Upper lobe of left lung (tissue), 4 donors: Measurements from ENCODE around the gene SYNE2.

Source experiments
- EP300 ChIP-seq, 4 donors: sonication (generic); formaldehyde crosslinking; IDR thresholded peaks; one replicate each; pipeline ENCODE4 v1.5.1; 2017; ENCODE audit warnings: antibody characterized with exemption in 4 of 4, control low read depth in 2 of 4
- POLR2A ChIP-seq, 4 donors: fragments of 450-650 bp; IDR thresholded peaks; one replicate each; pipeline ENCODE4 v1.5.1; 2016 to 2017; ENCODE audit warnings: antibody characterized with exemption in 4 of 4, mild to moderate bottlenecking in 2 of 4
- TF ChIP-seq, protein P1 (sequence below), 6 experiments: fragments of 450-650 bp in 4 of 6; fragments of 200-600 bp in 2 of 6; sonication (generic) in 2 of 6; IDR thresholded peaks; one replicate each; pipeline ENCODE4 v1.5.1; 2016 to 2019; ENCODE audit warnings: antibody characterized with exemption in 6 of 6

DNA sequence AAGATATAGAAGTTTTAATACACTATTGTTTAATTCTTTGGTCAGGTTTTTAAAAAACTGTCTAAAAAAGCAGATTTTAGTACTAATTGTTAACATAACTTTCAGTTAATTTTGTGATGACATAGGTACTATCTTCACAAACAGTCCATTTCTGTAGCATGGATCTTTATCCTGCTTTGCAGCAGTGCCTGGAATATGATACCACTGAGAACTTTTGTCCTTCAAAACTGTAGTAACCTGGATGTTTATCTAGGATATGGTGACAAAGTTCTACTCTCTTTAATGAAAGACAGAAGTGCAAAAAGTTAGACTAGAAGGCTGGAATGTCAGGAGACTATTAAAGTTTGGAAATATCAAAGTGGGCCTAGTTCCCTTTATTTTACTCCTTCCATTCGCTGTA lies 159.9 kb downstream of the SYNE2 start:
- TF ChIP-seq, protein P1, sequence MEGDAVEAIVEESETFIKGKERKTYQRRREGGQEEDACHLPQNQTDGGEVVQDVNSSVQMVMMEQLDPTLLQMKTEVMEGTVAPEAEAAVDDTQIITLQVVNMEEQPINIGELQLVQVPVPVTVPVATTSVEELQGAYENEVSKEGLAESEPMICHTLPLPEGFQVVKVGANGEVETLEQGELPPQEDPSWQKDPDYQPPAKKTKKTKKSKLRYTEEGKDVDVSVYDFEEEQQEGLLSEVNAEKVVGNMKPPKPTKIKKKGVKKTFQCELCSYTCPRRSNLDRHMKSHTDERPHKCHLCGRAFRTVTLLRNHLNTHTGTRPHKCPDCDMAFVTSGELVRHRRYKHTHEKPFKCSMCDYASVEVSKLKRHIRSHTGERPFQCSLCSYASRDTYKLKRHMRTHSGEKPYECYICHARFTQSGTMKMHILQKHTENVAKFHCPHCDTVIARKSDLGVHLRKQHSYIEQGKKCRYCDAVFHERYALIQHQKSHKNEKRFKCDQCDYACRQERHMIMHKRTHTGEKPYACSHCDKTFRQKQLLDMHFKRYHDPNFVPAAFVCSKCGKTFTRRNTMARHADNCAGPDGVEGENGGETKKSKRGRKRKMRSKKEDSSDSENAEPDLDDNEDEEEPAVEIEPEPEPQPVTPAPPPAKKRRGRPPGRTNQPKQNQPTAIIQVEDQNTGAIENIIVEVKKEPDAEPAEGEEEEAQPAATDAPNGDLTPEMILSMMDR (IDR thresholded peaks at IDR 0.05): no peak
- TF ChIP-seq EP300 (IDR thresholded peaks at IDR 0.05) (no peak), POLR2A (IDR thresholded peaks at IDR 0.05) (no peak)
